ENCODE results near the gene STAC2. TPM values are rescaled to one million over a fixed set of nuclear protein-coding genes. Genes with fewer than 3 reads are reported as not detected.
A peak's percentile ranks its signal among the peaks of the same experiment; 100 is the strongest.

STAC2 gene
- total and polyA plus RNA-seq, 9 of the 15 experiments (the other 6 are each of a cell fraction or from before 2014, with no cell fraction given): not detected

DNA sequence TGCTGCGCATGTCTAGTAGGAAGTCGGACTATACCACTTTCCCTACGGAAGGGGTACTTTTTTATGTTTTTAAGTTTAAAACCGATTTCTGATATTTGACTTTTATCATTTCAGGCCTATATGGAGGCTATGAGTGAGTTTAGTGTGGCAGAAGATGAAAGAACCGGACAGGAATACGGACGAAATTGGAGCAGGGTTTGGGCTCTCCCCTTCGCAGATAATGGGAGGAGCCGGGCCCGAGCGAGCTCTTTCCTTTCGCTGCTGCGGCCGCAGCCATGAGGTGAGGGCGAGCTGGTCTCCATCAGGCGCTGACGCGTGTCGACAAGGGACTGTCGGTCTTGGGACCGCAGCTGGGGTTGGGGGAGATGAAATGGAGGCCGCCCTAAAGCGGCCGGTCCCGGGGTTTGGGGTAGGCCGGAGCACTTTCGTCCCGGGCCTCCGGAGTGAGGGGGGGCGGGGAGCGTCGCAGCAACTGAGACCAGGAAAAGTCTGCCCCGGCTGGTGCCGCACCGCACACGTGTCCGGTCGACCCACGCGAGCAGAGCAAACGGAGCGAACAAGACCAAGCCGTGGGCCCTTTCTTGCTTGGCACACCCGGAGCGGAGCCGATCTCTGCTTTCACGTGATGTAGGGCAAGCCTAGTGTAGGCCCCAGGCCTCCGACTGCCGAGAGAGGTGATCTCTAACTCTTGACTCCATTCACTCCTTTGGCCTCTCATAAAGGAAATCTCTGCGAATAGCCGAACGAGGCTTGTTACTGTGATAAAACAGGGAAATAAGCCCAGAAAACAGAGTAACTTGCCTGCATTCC lies 25.5 kb downstream of the STAC2 start, which contains the start of gene RPL19 (continued):
- TF ChIP-seq, protein P1, sequence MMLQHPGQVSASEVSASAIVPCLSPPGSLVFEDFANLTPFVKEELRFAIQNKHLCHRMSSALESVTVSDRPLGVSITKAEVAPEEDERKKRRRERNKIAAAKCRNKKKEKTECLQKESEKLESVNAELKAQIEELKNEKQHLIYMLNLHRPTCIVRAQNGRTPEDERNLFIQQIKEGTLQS (IDR thresholded peaks at IDR 0.05): peak; percentile 44; the same call in 1 of the 2 replicates
- TF ChIP-seq, protein P1 (CRISPR knock-in tag; conservative IDR thresholded peaks at IDR 0.05): no peak
- TF ChIP-seq ZC3H4 (CRISPR knock-in tag; IDR thresholded peaks at IDR 0.05; ENCODE audit: borderline replicate concordance): no peak
- TF ChIP-seq, protein P2, sequence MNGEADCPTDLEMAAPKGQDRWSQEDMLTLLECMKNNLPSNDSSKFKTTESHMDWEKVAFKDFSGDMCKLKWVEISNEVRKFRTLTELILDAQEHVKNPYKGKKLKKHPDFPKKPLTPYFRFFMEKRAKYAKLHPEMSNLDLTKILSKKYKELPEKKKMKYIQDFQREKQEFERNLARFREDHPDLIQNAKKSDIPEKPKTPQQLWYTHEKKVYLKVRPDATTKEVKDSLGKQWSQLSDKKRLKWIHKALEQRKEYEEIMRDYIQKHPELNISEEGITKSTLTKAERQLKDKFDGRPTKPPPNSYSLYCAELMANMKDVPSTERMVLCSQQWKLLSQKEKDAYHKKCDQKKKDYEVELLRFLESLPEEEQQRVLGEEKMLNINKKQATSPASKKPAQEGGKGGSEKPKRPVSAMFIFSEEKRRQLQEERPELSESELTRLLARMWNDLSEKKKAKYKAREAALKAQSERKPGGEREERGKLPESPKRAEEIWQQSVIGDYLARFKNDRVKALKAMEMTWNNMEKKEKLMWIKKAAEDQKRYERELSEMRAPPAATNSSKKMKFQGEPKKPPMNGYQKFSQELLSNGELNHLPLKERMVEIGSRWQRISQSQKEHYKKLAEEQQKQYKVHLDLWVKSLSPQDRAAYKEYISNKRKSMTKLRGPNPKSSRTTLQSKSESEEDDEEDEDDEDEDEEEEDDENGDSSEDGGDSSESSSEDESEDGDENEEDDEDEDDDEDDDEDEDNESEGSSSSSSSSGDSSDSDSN (IDR thresholded peaks at IDR 0.05; ENCODE audit: borderline replicate concordance in 1 of 2, low read depth in 2 of 2, low read length in 2 of 2): 0 out of 4 replicates have a peak, but pooled peaks of 1 of the 2 experiments have one; percentile 23
- TF ChIP-seq ZNF3 (CRISPR knock-in tag; IDR thresholded peaks at IDR 0.05): no peak
- no peak for TF ChIP-seq MCM5 (IDR thresholded peaks at IDR 0.05; ENCODE audit: low read depth)
- no peak; a peak in 1 of 4 replicates for TF ChIP-seq CSDE1 (IDR thresholded peaks at IDR 0.05)
- no peak for TF ChIP-seq ILF3 (IDR thresholded peaks at IDR 0.05; ENCODE audit: borderline replicate concordance)
- no peak for TF ChIP-seq ZNF717 (CRISPR knock-in tag; IDR thresholded peaks at IDR 0.05)
- no peak for TF ChIP-seq BRCA1 (IDR thresholded peaks at IDR 0.05)
- TF ChIP-seq BRCA1 (CRISPR knock-in tag; IDR thresholded peaks at IDR 0.05): no peak
- 0 out of 2 replicates have a peak, but pooled peaks have one; percentile 26 for TF ChIP-seq NFIC (IDR thresholded peaks at IDR 0.05)
- no peak for TF ChIP-seq PHB (CRISPR knock-in tag; IDR thresholded peaks at IDR 0.05)
- TF ChIP-seq, protein P3, sequence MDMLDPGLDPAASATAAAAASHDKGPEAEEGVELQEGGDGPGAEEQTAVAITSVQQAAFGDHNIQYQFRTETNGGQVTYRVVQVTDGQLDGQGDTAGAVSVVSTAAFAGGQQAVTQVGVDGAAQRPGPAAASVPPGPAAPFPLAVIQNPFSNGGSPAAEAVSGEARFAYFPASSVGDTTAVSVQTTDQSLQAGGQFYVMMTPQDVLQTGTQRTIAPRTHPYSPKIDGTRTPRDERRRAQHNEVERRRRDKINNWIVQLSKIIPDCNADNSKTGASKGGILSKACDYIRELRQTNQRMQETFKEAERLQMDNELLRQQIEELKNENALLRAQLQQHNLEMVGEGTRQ (CRISPR knock-in tag; IDR thresholded peaks at IDR 0.05): peak; percentile 19; the same call in 1 of the 2 replicates
- TF ChIP-seq, protein P4, sequence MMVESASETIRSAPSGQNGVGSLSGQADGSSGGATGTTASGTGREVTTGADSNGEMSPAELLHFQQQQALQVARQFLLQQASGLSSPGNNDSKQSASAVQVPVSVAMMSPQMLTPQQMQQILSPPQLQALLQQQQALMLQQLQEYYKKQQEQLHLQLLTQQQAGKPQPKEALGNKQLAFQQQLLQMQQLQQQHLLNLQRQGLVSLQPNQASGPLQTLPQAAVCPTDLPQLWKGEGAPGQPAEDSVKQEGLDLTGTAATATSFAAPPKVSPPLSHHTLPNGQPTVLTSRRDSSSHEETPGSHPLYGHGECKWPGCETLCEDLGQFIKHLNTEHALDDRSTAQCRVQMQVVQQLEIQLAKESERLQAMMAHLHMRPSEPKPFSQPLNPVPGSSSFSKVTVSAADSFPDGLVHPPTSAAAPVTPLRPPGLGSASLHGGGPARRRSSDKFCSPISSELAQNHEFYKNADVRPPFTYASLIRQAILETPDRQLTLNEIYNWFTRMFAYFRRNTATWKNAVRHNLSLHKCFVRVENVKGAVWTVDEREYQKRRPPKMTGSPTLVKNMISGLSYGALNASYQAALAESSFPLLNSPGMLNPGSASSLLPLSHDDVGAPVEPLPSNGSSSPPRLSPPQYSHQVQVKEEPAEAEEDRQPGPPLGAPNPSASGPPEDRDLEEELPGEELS (CRISPR knock-in tag; IDR thresholded peaks at IDR 0.05; ENCODE audit: borderline replicate concordance): no peak
- no peak for TF ChIP-seq BCOR (IDR thresholded peaks at IDR 0.05)
- TF ChIP-seq, protein P5, sequence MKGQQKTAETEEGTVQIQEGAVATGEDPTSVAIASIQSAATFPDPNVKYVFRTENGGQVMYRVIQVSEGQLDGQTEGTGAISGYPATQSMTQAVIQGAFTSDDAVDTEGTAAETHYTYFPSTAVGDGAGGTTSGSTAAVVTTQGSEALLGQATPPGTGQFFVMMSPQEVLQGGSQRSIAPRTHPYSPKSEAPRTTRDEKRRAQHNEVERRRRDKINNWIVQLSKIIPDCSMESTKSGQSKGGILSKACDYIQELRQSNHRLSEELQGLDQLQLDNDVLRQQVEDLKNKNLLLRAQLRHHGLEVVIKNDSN (CRISPR knock-in tag; IDR thresholded peaks at IDR 0.05): peak; percentile 15; the same call in 1 of the 2 replicates
- no peak for TF ChIP-seq KAT8 (IDR thresholded peaks at IDR 0.05; ENCODE audit: low read depth)
- no peak for TF ChIP-seq MCM2 (IDR thresholded peaks at IDR 0.05; ENCODE audit: low read depth)
- no peak for TF ChIP-seq PURB (CRISPR knock-in tag; IDR thresholded peaks at IDR 0.05; ENCODE audit: low read depth)
- TF ChIP-seq ZNF239 (CRISPR knock-in tag; IDR thresholded peaks at IDR 0.05): no peak
- TF ChIP-seq RFX7 (CRISPR knock-in tag; IDR thresholded peaks at IDR 0.05): no peak
- no peak for TF ChIP-seq TAF15 (IDR thresholded peaks at IDR 0.05; ENCODE audit: low read depth, low read length)
- TF ChIP-seq RFX1 (IDR thresholded peaks at IDR 0.05): no peak

Measured in K562 (cell line).